Neural progenitor cell (in vitro differentiated cells): ENCODE results near the gene OPN5.

ENCODE experiments used
- EZH2 ChIP-seq: fragments of 200-600 bp; sonication (generic); IDR thresholded peaks from 2 replicates; pipeline ENCODE4 v1.6.1; 2017; ENCODE audit warnings: antibody characterized with exemption, mild to moderate bottlenecking, moderate library complexity
- EZH2phosphoT487 ChIP-seq: fragments of 200-600 bp; sonication (generic); IDR thresholded peaks from 2 replicates; pipeline ENCODE4 v1.6.1; 2017; ENCODE audit warnings: antibody characterized with exemption

DNA sequence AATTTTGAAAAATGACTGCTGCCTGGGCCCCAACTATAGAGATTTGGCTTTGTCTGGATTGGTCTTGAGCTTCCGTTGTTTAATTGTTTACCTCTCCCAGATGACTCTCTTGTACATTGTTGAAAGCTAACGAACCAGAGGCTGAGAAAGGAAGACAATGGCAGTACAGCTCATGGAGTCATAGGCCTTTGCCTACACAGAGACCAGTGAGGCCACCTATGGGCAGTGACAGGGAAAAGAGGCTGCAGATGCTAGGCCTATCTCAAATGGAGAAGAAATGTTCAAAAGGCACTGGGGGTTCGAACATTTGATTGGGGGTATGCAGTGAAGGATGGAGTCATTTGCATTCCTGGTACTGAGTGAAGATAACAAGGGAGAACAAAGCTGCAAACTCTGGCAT lies 29.1 kb downstream of the OPN5 start:
- no peak for TF ChIP-seq EZH2
- TF ChIP-seq EZH2phosphoT487: no peak
